Liver (tissue), 3 donors: ENCODE data around the gene STAT6.

ENCODE experiments used
- CTCF ChIP-seq: fragments of 150-350 bp; IDR thresholded peaks from 2 replicates; pipeline ENCODE4 v1.5.1; 2017; ENCODE audit warnings: improper control_type of control experiment, low read depth, low read length; ENCODE audit not compliant: missing input control
- EGR1 ChIP-seq, 2 donors: IDR thresholded peaks; 2 replicates each; pipeline ENCODE4 v1.6.1; 2016 to 2018; ENCODE audit warnings: antibody characterized with exemption in 2 of 2, low read depth in 2 of 2
- HNF4A ChIP-seq, 2 donors: conservative IDR thresholded peaks; 2 replicates each; pipeline ENCODE4 v1.6.1; 2016; ENCODE audit warnings: antibody characterized with exemption in 2 of 2, mild to moderate bottlenecking in 2 of 2
- JUND ChIP-seq, 2 donors: IDR thresholded peaks; 2 replicates each; pipeline ENCODE4 v1.6.1; 2016; ENCODE audit warnings: antibody characterized with exemption in 2 of 2
- MAX ChIP-seq: IDR thresholded peaks from 2 replicates; pipeline ENCODE4 v1.6.1; 2016; ENCODE audit warnings: antibody characterized with exemption
- RAD21 ChIP-seq, 2 donors: IDR thresholded peaks; 2 replicates each; pipeline ENCODE4 v1.6.1; 2016; ENCODE audit warnings: antibody characterized with exemption in 2 of 2, mild to moderate bottlenecking in 2 of 2
- REST ChIP-seq: IDR thresholded peaks from 2 replicates; pipeline ENCODE4 v1.6.1; 2016; ENCODE audit warnings: antibody characterized with exemption, mild to moderate bottlenecking
- RXRA ChIP-seq, 2 donors: IDR thresholded peaks; 2 replicates each; pipeline ENCODE4 v1.6.1; 2017 to 2018; ENCODE audit warnings: antibody characterized with exemption in 2 of 2, mild to moderate bottlenecking in 1 of 2
- SP1 ChIP-seq: IDR thresholded peaks from 2 replicates; pipeline ENCODE4 v1.6.1; 2018; ENCODE audit warnings: antibody characterized with exemption, mild to moderate bottlenecking
- TAF1 ChIP-seq: conservative IDR thresholded peaks from 2 replicates; pipeline ENCODE4 v1.6.1; 2016; ENCODE audit warnings: antibody characterized with exemption, mild to moderate bottlenecking
- donor health status: healthy.
- donor health status: healthy.

- no peak for TF ChIP-seq JUND (IDR thresholded peaks at IDR 0.05)
- no peak for TF ChIP-seq HNF4A (conservative IDR thresholded peaks at IDR 0.05)
- TF ChIP-seq CTCF: no peak
- no peak for TF ChIP-seq MAX
- no peak for TF ChIP-seq TAF1
- TF ChIP-seq SP1: peak; percentile 18
- TF ChIP-seq RAD21 (IDR thresholded peaks at IDR 0.05): no peak
- TF ChIP-seq EGR1 (IDR thresholded peaks at IDR 0.05; ENCODE audit: low read depth in 2 of 2): no peak
- no peak for TF ChIP-seq REST
- peak; percentile 41 to 52 for TF ChIP-seq RXRA (IDR thresholded peaks at IDR 0.05)
Measured at GRCh38 chr12:57135527-57136326, 24.6 kb upstream of the STAT6 start.
